HepG2 (cell line): ENCODE results near the gene NR1H3. TPM values are rescaled to one million over a fixed set of nuclear protein-coding genes. Genes with fewer than 3 reads are reported as not detected.
A peak's percentile ranks its signal among the peaks of the same experiment; 100 is the strongest.

Experiments used
- ATAC-seq: fragments of 200-7000 bp; cut with Tn5 transposase; 3 replicates; pipeline ENCODE4 v1.9.1; 2020; ENCODE audit warnings: mild to moderate bottlenecking, moderate library complexity
- BruUV-seq: library from RNA; stranded (reverse); fragments of 400-500 nt; replicated peaks from 2 replicates; lab custom pipeline; 2021; lab: Mats Ljungman, UMichigan
- CTCF ChIA-PET: fragments of 300-600 bp; formaldehyde crosslinking; extraction: SDS; loops from one replicate; lab custom pipeline; 2021; ENCODE audit warnings: low total read pairs, inconsistent platforms, low intra/inter-chr PET ratio; lab: Yijun Ruan, JAX
- POLR2A ChIA-PET: fragments of 350-600 bp; sonication (Branson Sonifier 250); formaldehyde crosslinking; loops from one replicate; lab custom pipeline; 2020; ENCODE audit warnings: antibody characterized with exemption, inconsistent platforms; lab: Yijun Ruan, JAX
- DNase-seq: peaks from one replicate; pipeline ENCODE4 v3.0.0-alpha.2; 2015; ENCODE audit warnings: low spot score
- FAIRE-seq: peaks from 3 replicates; lab custom pipeline; 2011; peaks lifted over from hg19 to GRCh38; lab: Jason Lieb, UNC
- H2AFZ ChIP-seq: one replicate; pipeline ENCODE4 v1.6.1; 2011; ENCODE audit warnings: low read length, inconsistent platforms
- H3K27ac ChIP-seq: fragments of 300-600 bp; 3 replicates; pipeline ENCODE4 v1.8.0; 2011; ENCODE audit warnings: mixed run types, mild to moderate bottlenecking, mixed read lengths, low read length, inconsistent platforms; ENCODE audit not compliant: insufficient read depth; ENCODE audit errors: extremely low read length
- H3K27me3 ChIP-seq, 2 experiments: fragments of 200-600 bp in 1 of 2; 2 replicates in 1 of 2; 3 replicates in 1 of 2; pipeline versions ENCODE4 v1.6.0 to v1.8.0; 2011; ENCODE audit warnings: low read length in 2 of 2, mild to moderate bottlenecking in 2 of 2, moderate library complexity in 2 of 2, inconsistent platforms in 1 of 2; ENCODE audit not compliant: insufficient read depth in 2 of 2, control insufficient read depth in 1 of 2
- H3K36me3 ChIP-seq, 2 experiments: fragments of 200-600 bp in 1 of 2; replicated peaks in 1 of 2; 2 replicates in 1 of 2; 3 replicates in 1 of 2; pipeline versions ENCODE4 v1.5.1 to v1.8.0; 2011; ENCODE audit warnings: low read length in 2 of 2, inconsistent platforms in 1 of 2; ENCODE audit not compliant: insufficient read depth in 2 of 2, control insufficient read depth in 1 of 2
- H3K4me1 ChIP-seq: 2 replicates; pipeline ENCODE4 v1.5.1; 2012; ENCODE audit warnings: low read length, inconsistent platforms; ENCODE audit not compliant: insufficient read depth
- H3K4me2 ChIP-seq: 2 replicates; pipeline ENCODE4 v1.6.0; 2011; ENCODE audit warnings: low read depth, low read length, inconsistent platforms
- H3K4me3 ChIP-seq, 3 experiments: fragments of 200-600 bp in 1 of 3; sonication (generic), shearing (Covaris generic) in 1 of 3; replicated peaks in 1 of 3; 2 replicates each; pipeline ENCODE4 v1.5.1; 2011 to 2016; ENCODE audit warnings: low read length in 3 of 3, inconsistent platforms in 2 of 3, low read depth in 2 of 3, mild to moderate bottlenecking in 2 of 3, control low read depth in 1 of 3, mixed read lengths in 1 of 3; ENCODE audit not compliant: insufficient read depth in 1 of 3
- H3K79me2 ChIP-seq: one replicate; pipeline ENCODE4 v1.6.1; 2011; ENCODE audit warnings: low read length, inconsistent platforms; ENCODE audit not compliant: insufficient read depth
- H3K9ac ChIP-seq: 2 replicates; pipeline ENCODE4 v1.6.0; 2011; ENCODE audit warnings: mild to moderate bottlenecking, low read depth, low read length, inconsistent platforms; ENCODE audit not compliant: insufficient read depth
- H3K9me3 ChIP-seq: 2 replicates; pipeline ENCODE4 v1.5.1; 2012; ENCODE audit warnings: mild to moderate bottlenecking, low read length
- H4K20me1 ChIP-seq: 2 replicates; pipeline ENCODE4 v1.6.0; 2011; ENCODE audit warnings: inconsistent platforms, mild to moderate bottlenecking, low read length, moderate library complexity; ENCODE audit not compliant: insufficient read depth
- KLF13 ChIP-seq: sonication (generic); formaldehyde crosslinking; IDR thresholded peaks from 2 replicates; pipeline ENCODE4 v1.4.0; 2020; ENCODE audit warnings: mild to moderate bottlenecking, missing genetic modification reagents
- RBFOX2 ChIP-seq: fragments of 200-400 bp; formaldehyde crosslinking; IDR thresholded peaks from 2 replicates; pipeline ENCODE4 v1.6.1; 2017; ENCODE audit warnings: low read depth, mild to moderate bottlenecking, low read length
- WGBS: methylation state at CpG from one replicate; pipeline ENCODE4 v1.1.6; 2017; ENCODE audit warnings: low lambda C conversion rate; 5-methylcytosine and 5-hydroxymethylcytosine counted together
- in situ Hi-C: cut with HindIII; loops from 2 replicates; pipeline ENCODE4 v1.10.0; 2017; ENCODE audit warnings: low pct_unique_long_range_greater_than_20kb; ENCODE audit not compliant: extremely low pct_ligation_motif_present
- intact Hi-C: fragments of 100-400 bp; cut with micrococcal nuclease; formaldehyde crosslinking; loops from one replicate; pipeline ENCODE4 v1.10.0; 2022; ENCODE audit not compliant: unreplicated experiment
- polyA plus RNA-seq, 8 experiments: library from polyadenylated mRNA; depleted of rRNA in 3 of 8; stranded (reverse) in 7 of 8; unstranded in 1 of 8; fragments of >200 nt; fragmentation: Illumina TruSeq in 4 of 8; extraction: Trizol in 4 of 8; gene quantifications; 2 replicates each; pipeline versions ENCODE4 v1.2.1 to v1.2.3, GENCODE V29; 2011 to 2016; ENCODE audit warnings: low read depth in 4 of 8, missing spikeins in 1 of 8, mixed read lengths in 1 of 8; ENCODE audit not compliant: insufficient read depth in 1 of 8
- total RNA-seq, 5 experiments: library from RNA; depleted of rRNA; stranded (reverse); fragments of >200 nt; fragmentation: Illumina TruSeq; extraction: Trizol; gene quantifications; 2 replicates each; pipeline ENCODE4 v1.2.3, GENCODE V29; 2016; ENCODE audit warnings: low read depth in 1 of 5
- TF ChIP-seq, protein P1 (sequence below): sonication (generic); formaldehyde crosslinking; IDR thresholded peaks from 2 replicates; pipeline ENCODE4 v1.8.0; 2022; ENCODE audit warnings: missing genetic modification reagents, mild to moderate bottlenecking, moderate library complexity, borderline replicate concordance
- TF ChIP-seq, protein P2 (sequence below), 2 experiments: sonication (generic) in 1 of 2; formaldehyde crosslinking in 1 of 2; IDR thresholded peaks; 2 replicates each; pipeline versions ENCODE4 v1.4.0 to v1.6.1; 2018 to 2020; ENCODE audit warnings: missing genetic modification reagents in 2 of 2, borderline replicate concordance in 1 of 2, low read depth in 1 of 2, mild to moderate bottlenecking in 1 of 2, missing biosample characterization in 1 of 2

NR1H3 gene
- total and polyA plus RNA-seq, 2 of the 13 experiments (the other 11 are each of a cell fraction or from before 2014, with no cell fraction given), result 41.8 to 102 TPM

DNA sequence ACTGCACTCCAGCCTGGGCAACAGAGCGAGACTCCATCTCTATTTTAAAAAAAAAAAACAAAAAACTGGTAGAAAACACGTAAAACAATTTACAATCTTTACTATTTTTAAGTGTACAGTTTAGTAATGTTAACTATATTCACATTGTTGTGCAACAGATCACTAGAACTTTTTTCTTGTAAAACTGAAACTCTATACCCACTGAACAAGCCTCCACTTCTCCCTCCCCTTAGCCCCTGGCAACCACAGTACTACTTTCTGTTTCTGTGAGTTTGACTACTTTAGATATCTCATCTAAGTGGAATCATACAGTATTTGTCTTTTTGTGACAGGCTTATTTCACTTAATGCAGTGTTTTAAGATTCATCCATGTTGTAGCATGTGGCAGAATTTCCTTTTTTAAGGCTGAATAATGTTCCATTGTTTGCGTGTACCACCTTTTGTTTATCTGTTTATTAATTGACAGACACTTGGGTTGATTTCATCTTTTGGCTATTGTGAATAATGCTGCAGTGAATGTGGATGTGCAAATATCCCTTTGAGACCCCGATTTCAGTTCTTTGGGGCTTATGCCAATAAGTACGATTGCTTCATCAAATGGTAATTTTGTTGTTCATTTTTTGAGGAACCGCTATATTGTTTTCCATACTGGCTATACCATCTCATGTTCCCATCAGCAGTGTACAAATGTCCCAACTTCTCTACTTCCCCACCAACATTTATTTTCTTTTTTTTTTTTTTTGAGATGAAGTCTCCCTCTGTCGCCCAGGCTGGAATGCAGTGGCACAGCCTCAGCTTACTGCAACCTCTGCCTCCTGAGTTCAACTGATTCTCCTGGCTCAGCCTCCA lies 32.0 kb upstream of the NR1H3 start:
- H3K27me3 ChIP-seq, result no peaks in the 10 kb centered on the region
- peaks cover 2% of the 10 kb centered on the region for H3K79me2 ChIP-seq
- WGBS, result 98% methylated on average over 7 of the region's 7 CpGs
- no peak overlapping the region for H2AFZ ChIP-seq
- intact Hi-C loops (no loop called here), in situ Hi-C loops (no loop called here)
- H3K36me3 ChIP-seq, result peaks cover 3 to 31% of the 10 kb centered on the region in 2 experiments
- TF ChIP-seq, protein P1, sequence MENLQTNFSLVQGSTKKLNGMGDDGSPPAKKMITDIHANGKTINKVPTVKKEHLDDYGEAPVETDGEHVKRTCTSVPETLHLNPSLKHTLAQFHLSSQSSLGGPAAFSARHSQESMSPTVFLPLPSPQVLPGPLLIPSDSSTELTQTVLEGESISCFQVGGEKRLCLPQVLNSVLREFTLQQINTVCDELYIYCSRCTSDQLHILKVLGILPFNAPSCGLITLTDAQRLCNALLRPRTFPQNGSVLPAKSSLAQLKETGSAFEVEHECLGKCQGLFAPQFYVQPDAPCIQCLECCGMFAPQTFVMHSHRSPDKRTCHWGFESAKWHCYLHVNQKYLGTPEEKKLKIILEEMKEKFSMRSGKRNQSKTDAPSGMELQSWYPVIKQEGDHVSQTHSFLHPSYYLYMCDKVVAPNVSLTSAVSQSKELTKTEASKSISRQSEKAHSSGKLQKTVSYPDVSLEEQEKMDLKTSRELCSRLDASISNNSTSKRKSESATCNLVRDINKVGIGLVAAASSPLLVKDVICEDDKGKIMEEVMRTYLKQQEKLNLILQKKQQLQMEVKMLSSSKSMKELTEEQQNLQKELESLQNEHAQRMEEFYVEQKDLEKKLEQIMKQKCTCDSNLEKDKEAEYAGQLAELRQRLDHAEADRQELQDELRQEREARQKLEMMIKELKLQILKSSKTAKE (CRISPR knock-in tag), result no peak
- TF ChIP-seq KLF13 (no peak), RBFOX2 (0 out of 2 replicates have a peak, but pooled peaks have one; percentile 28)
- TF ChIP-seq, protein P2, sequence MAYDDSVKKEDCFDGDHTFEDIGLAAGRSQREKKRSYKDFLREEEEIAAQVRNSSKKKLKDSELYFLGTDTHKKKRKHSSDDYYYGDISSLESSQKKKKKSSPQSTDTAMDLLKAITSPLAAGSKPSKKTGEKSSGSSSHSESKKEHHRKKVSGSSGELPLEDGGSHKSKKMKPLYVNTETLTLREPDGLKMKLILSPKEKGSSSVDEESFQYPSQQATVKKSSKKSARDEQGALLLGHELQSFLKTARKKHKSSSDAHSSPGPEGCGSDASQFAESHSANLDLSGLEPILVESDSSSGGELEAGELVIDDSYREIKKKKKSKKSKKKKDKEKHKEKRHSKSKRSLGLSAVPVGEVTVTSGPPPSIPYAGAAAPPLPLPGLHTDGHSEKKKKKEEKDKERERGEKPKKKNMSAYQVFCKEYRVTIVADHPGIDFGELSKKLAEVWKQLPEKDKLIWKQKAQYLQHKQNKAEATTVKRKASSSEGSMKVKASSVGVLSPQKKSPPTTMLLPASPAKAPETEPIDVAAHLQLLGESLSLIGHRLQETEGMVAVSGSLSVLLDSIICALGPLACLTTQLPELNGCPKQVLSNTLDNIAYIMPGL (CRISPR knock-in tag; IDR thresholded peaks at IDR 0.05; ENCODE audit: borderline replicate concordance in 1 of 2, low read depth in 1 of 2), result no peak
- ChIA-PET POLR2A (no interaction called here), CTCF (no interaction called here)
- no peak overlapping the region for H3K27ac ChIP-seq
- ATAC-seq, result no peak
- no peak for DNase-seq
- no peaks in the 10 kb centered on the region for H4K20me1 ChIP-seq
- no peaks in the 10 kb centered on the region for H3K4me1 ChIP-seq
- no peaks in the 10 kb centered on the region for H3K9me3 ChIP-seq
- H3K9ac ChIP-seq, result no peak overlapping the region
- no TSS peak for BruUV-seq
- no peak overlapping the region for H3K4me2 ChIP-seq
- FAIRE-seq, result no peak
- no peak overlapping the region for H3K4me3 ChIP-seq
